ENCODE measurements around the gene SUPT3H.
"Not testable (repeated sequence)": the region's sequence is repeated elsewhere in the genome, so short reads cannot be mapped to it uniquely, and the experiment has no call there.

SUPT3H gene

GRCh38 chr6:45314146-45314545, 63.6 kb downstream of the SUPT3H start:
- no peak for DNase-seq

GRCh38 chr6:45310118-45310788, 67.5 kb downstream of the SUPT3H start:
- DNase-seq, result no peak

GRCh38 chr6:45305546-45305945, 72.2 kb downstream of the SUPT3H start:
- DNase-seq, result no peak

GRCh38 chr6:45302832-45303231, 74.9 kb downstream of the SUPT3H start:
- DNase-seq, result no peak

GRCh38 chr6:45301348-45302142, 76.2 kb downstream of the SUPT3H start:
- DNase-seq, result no peak

GRCh38 chr6:45300736-45301135, 77.0 kb downstream of the SUPT3H start:
- no peak for DNase-seq

GRCh38 chr6:45299096-45299581, 78.6 kb downstream of the SUPT3H start:
- no peak for DNase-seq

- no peak for DNase-seq
These were observed 80.4 kb downstream of the SUPT3H start for GRCh38 chr6:45297320-45297719.

- DNase-seq, result not testable (repeated sequence)
These were observed 83.6 kb downstream of the SUPT3H start for GRCh38 chr6:45294065-45294701.

- DNase-seq, result no peak
These were observed 84.4 kb downstream of the SUPT3H start for GRCh38 chr6:45293306-45293705.

GRCh38 chr6:45289751-45290514, 87.8 kb downstream of the SUPT3H start:
- DNase-seq, result no peak

GRCh38 chr6:45286707-45287106, 91.0 kb downstream of the SUPT3H start:
- not testable (repeated sequence) for DNase-seq

GRCh38 chr6:45278367-45278766, 99.4 kb downstream of the SUPT3H start:
- no peak for DNase-seq

GRCh38 chr6:45277741-45278140, 100.0 kb downstream of the SUPT3H start:
- not testable (repeated sequence) for DNase-seq

GRCh38 chr6:45275358-45275757, 102.4 kb downstream of the SUPT3H start:
- no peak for DNase-seq

- DNase-seq, result no peak
These were observed 105.1 kb downstream of the SUPT3H start for GRCh38 chr6:45272626-45273025.

- no peak for DNase-seq
These were observed 112.5 kb downstream of the SUPT3H start for GRCh38 chr6:45265246-45265645.

GRCh38 chr6:45260696-45261095, 117.0 kb downstream of the SUPT3H start:
- DNase-seq, result no peak

GRCh38 chr6:45256697-45257695, 120.7 kb downstream of the SUPT3H start:
- no peak for DNase-seq

GRCh38 chr6:45255434-45255833, 122.3 kb downstream of the SUPT3H start:
- DNase-seq, result no peak

- DNase-seq, result no peak
These were observed 123.5 kb downstream of the SUPT3H start for GRCh38 chr6:45254253-45254652.

GRCh38 chr6:45253453-45253852, 124.3 kb downstream of the SUPT3H start:
- no peak for DNase-seq

All from activated CD4-positive, CD25-positive, alpha-beta regulatory T cell treated with anti-CD3 and anti-CD28 coated beads, Interleukin-2, amount 50 U/mL, for 72 hours (primary cell).